ENCODE data around the gene LASP1. TPM values are rescaled to one million over a fixed set of nuclear protein-coding genes. Genes with fewer than 3 reads are reported as not detected.

The LASP1 gene
- total RNA-seq, 2 donors from 2014 or later = 297 to 330 TPM

DNA sequence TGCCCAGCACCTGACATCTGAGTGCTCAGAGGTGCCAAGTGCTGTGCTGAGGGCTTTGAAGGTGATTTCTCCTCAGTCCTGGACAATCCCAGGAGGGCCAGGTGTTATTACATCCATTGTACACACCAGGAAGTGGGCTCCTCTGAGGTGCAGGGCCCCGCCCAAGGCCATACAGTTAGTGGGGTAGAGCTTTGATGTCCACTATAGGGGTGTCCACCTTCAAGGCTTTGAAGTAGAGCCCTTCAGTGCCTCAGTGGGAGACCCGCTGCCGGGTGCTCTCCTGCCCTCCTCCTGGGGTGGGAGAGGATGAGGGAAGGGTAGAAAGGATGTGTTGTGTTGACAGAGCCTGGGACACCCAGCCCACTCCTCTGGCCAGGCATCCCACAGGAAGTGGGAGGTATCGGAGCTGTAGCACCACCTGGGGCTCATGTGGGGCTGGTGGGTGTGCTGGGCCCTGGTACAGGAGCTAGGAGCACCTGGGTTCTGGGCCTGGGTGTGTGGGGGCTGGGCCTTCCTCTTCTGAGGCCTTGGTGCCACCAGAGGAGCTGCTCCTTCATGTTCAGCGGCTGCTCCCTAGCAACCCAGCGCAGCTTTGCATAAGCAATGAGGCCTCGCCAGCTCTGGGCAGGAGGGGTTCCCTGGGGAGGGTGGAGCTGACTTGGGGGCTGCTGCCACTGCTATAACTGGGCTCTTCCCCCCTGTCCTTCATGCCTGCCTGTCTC lies 7.4 kb downstream of the LASP1 start:
- Histone ChIP-seq H3K4me1 (peaks cover 51% of the 10 kb centered on the region), H3K9ac (ENCODE audit: low read depth in 2 of 2, low read length in 2 of 2) (peak overlapping the region in 1 of 2 donors; percentile 59), H3K36me3 (peaks cover 4% of the 10 kb centered on the region), H3K27me3 (no peaks in the 10 kb centered on the region), H3K4me3 (no peak overlapping the region), H3K9me3 (no peaks in the 10 kb centered on the region), H3K27ac (no peak overlapping the region)
- no peak for TF ChIP-seq CTCF (IDR thresholded peaks at IDR 0.05)
- DNase-seq = no peak
- intact Hi-C loops (cut with DNase I) = loop anchor here (10.0 kb wide), 1 partner anchor 98 kb away; no protein-coding TSS in a partner anchor

- Histone ChIP-seq H3K27ac (no peak overlapping the region), H3K9ac (ENCODE audit: low read depth in 2 of 2, low read length in 2 of 2) (peak overlapping the region in 1 of 2 donors; percentile 53), H3K36me3 (peaks cover 4% of the 10 kb centered on the region), H3K9me3 (no peaks in the 10 kb centered on the region), H3K27me3 (no peaks in the 10 kb centered on the region), H3K4me1 (peaks cover 42% of the 10 kb centered on the region), H3K4me3 (no peak overlapping the region)
- no peak for TF ChIP-seq CTCF (IDR thresholded peaks at IDR 0.05)
- intact Hi-C loops (cut with DNase I) = loop anchor here (10.0 kb wide), 2 partner anchors 95 to 275 kb away; partner anchors contain the start of gene PLXDC1
- DNase-seq = no peak
Measured at GRCh38 chr17:38879878-38880665, 10.2 kb downstream of the LASP1 start.

- intact Hi-C loops (cut with DNase I) = loop anchor here (10.0 kb wide), 1 partner anchor 273 kb away; the partner anchor contains the start of gene PLXDC1
Measured at GRCh38 chr17:38881600-38882191, 11.8 kb downstream of the LASP1 start.

DNA sequence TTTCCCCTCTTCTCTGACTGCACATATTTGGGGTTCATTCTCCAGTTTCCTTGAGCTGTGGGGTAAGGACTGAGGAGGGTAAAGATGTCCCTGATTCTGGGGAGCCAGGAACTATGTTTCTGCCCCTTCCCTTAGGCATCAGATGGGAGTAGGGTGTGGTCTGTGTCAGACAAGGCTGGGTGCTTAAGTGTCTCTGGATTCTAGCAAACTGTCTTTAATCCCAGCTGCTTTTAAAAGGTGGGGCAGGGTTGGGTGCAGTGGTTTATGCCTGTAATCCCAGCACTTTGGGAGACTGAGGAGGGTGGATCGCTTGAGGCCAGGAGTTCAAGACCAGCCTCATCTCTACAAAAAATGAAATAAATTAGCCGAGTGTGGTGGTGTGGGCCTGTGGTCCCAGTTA lies 13.0 kb downstream of the LASP1 start:
- Histone ChIP-seq H3K36me3 (peaks cover 4% of the 10 kb centered on the region), H3K27me3 (no peaks in the 10 kb centered on the region), H3K9me3 (no peaks in the 10 kb centered on the region), H3K9ac (ENCODE audit: low read depth in 2 of 2, low read length in 2 of 2) (peak overlapping the region in 1 of 2 donors; percentile 55), H3K4me1 (peaks cover 46% of the 10 kb centered on the region), H3K27ac (no peak overlapping the region), H3K4me3 (no peak overlapping the region)
- intact Hi-C loops (cut with DNase I) = loop anchor here (10.0 kb wide), 1 partner anchor 272 kb away; the partner anchor contains the start of gene PLXDC1
- TF ChIP-seq CTCF (IDR thresholded peaks at IDR 0.05) = no peak
- DNase-seq = no peak

More at GRCh38 chr17:38881600-38882191, 11.8 kb downstream of the LASP1 start:
- Histone ChIP-seq H3K36me3 (peaks cover 4% of the 10 kb centered on the region), H3K4me1 (peaks cover 53% of the 10 kb centered on the region), H3K27ac (no peak overlapping the region), H3K27me3 (no peaks in the 10 kb centered on the region), H3K4me3 (no peak overlapping the region), H3K9me3 (no peaks in the 10 kb centered on the region), H3K9ac (ENCODE audit: low read depth in 2 of 2, low read length in 2 of 2) (no peak overlapping the region)
- no peak for TF ChIP-seq CTCF (IDR thresholded peaks at IDR 0.05)
- DNase-seq = peak; percentile 68

Measured in colonic mucosa (tissue), 4 donors.